HL-60 (cell line): ENCODE results near the gene COL5A2.

ENCODE experiments used
- CTCF ChIP-seq: IDR thresholded peaks from one replicate; pipeline ENCODE4 v1.5.1; 2011; ENCODE audit warnings: low read length, control low read depth, inconsistent platforms; ENCODE audit not compliant: insufficient read depth
- POLR2AphosphoS5 ChIP-seq: IDR thresholded peaks from 2 replicates; pipeline ENCODE4 v1.6.1; 2012; ENCODE audit warnings: low read depth

- no peak for TF ChIP-seq CTCF
- TF ChIP-seq POLR2AphosphoS5 = no peak
These were observed 170.9 kb downstream of the COL5A2 start for GRCh38 chr2:189008555-189009262.
